Duodenal mucosa (tissue), 2 donors: ENCODE measurements around the gene HSPA14.

Experiments used
- H3K27ac ChIP-seq: one replicate; pipeline ENCODE4 v1.7.0; 2013; ENCODE audit warnings: low read depth, low read length
- H3K27me3 ChIP-seq, 2 donors: one replicate each; pipeline ENCODE4 v1.7.0; 2013; ENCODE audit warnings: low read length in 2 of 2, control low read depth in 1 of 2; ENCODE audit not compliant: insufficient read depth in 2 of 2, control insufficient read depth in 1 of 2
- H3K36me3 ChIP-seq, 2 donors: one replicate each; pipeline ENCODE4 v1.7.0; 2013; ENCODE audit warnings: low read length in 2 of 2, control low read depth in 1 of 2; ENCODE audit not compliant: insufficient read depth in 2 of 2, control insufficient read depth in 1 of 2
- H3K4me1 ChIP-seq, 2 donors: one replicate each; pipeline ENCODE4 v1.7.0; 2013; ENCODE audit warnings: low read length in 2 of 2, control low read depth in 1 of 2; ENCODE audit not compliant: insufficient read depth in 2 of 2, control insufficient read depth in 1 of 2
- H3K4me3 ChIP-seq, 2 donors: one replicate each; pipeline ENCODE4 v1.7.0; 2013; ENCODE audit warnings: low read length in 2 of 2, low read depth in 1 of 2
- H3K9ac ChIP-seq, 2 donors: one replicate each; pipeline ENCODE4 v1.7.0; 2013; ENCODE audit warnings: low read length in 2 of 2, low read depth in 1 of 2
- H3K9me3 ChIP-seq, 2 donors: one replicate each; pipeline ENCODE4 v1.7.0; 2013; ENCODE audit warnings: low read length in 2 of 2, control low read depth in 1 of 2; ENCODE audit not compliant: control insufficient read depth in 1 of 2

The HSPA14 gene, protein sequence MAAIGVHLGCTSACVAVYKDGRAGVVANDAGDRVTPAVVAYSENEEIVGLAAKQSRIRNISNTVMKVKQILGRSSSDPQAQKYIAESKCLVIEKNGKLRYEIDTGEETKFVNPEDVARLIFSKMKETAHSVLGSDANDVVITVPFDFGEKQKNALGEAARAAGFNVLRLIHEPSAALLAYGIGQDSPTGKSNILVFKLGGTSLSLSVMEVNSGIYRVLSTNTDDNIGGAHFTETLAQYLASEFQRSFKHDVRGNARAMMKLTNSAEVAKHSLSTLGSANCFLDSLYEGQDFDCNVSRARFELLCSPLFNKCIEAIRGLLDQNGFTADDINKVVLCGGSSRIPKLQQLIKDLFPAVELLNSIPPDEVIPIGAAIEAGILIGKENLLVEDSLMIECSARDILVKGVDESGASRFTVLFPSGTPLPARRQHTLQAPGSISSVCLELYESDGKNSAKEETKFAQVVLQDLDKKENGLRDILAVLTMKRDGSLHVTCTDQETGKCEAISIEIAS

DNA sequence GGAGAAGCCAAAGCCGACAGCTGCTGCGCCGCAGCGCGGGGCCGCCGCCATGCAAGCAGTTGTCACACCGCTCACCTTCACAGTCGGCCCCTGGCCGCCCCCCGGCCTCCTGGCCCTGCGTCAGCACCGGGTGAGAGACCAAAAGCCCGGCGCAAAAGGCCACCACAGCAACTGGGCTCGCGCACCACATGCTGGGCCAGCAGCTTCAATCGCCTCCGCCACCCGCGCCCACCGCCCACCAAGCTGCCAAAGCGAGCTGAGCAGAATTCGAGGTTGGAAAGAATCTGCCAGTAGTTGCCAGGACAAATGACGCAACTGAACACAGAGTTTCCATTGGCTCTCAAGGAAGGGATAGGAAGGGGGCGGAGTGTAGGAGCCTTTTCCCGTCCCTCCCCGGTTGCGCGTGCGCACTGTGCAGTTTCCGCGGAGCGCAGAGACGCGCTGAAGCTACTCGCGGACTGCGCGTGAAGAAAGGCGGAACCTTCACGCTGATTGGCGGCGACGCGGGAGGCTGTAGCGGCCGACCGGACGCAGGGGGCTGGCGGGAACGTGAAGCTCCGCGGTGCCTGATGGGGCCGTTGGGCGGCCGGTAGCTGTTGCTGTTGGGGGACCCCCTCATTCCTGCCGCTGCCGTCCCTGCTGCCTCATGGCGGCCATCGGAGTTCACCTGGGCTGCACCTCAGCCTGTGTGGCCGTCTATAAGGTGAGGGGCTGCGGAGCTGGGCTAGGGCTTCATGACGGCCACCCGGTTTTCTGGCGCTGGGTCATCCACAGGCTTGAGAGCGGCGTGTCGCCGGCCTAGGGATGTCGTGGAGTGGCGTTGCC lies at the start of gene HSPA14, which contains the start of the genes CDNF and MSANTD7:
Gene HSPA14, plus strand, starts transcription at position 550 of the 825 bp plus-strand sequence. Its CDS starts 97 bp downstream, at position 647.
Gene CDNF, minus strand, starts transcription at position 281 of the 825 bp plus-strand sequence. Its CDS starts 91 bp downstream, at position 190.
Gene MSANTD7, plus strand, starts transcription at position 550 of the 825 bp plus-strand sequence. CDS start 3,979 bp downstream, outside the sequence.
- Histone ChIP-seq H3K9me3 (no peaks in the 10 kb centered on the region), H3K36me3 (peaks cover 15 to 25% of the 10 kb centered on the region in 2 donors), H3K4me1 (peaks cover 9 to 13% of the 10 kb centered on the region in 2 donors), H3K4me3 (peak within 1 kb of the TSS; percentile 89 to 96), H3K27ac (peak within 1 kb of the TSS; percentile 85), H3K9ac (peak within 1 kb of the TSS; percentile 89 to 97), H3K27me3 (no peaks in the 10 kb centered on the region)

GRCh38 chr10:14798636-14799035 lies 39.5 kb upstream of the HSPA14 start:
- no peaks in the 10 kb centered on the region for H3K36me3 ChIP-seq
- no peak overlapping the region for H3K9ac ChIP-seq
- no peak overlapping the region for H3K27ac ChIP-seq
- no peak overlapping the region for H3K4me3 ChIP-seq
- no peaks in the 10 kb centered on the region for H3K9me3 ChIP-seq
- no peaks in the 10 kb centered on the region for H3K27me3 ChIP-seq
- H3K4me1 ChIP-seq: no peaks in the 10 kb centered on the region

DNA sequence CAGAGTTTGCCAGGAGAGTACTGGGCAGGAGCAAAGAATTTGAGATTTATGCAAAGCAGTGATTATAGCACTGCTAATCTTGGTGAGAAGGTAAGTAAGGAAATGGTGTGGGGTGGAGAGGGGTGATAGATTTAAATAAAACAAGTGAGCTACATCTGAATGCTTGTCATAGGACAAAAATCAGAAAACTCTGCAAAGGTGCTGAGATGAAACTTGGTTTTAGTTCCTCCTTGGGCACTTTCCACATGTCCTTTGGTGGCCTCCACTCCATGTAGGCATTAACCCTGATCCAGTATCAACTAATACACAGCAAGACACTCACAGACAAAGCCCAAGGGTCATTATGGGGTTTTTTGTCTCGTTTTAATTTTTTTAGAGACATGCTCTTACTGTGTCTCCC lies 37.7 kb upstream of the HSPA14 start:
- Histone ChIP-seq H3K9me3 (no peaks in the 10 kb centered on the region), H3K4me1 (no peaks in the 10 kb centered on the region), H3K36me3 (no peaks in the 10 kb centered on the region), H3K27me3 (no peaks in the 10 kb centered on the region), H3K4me3 (no peak overlapping the region), H3K9ac (no peak overlapping the region), H3K27ac (no peak overlapping the region)

DNA sequence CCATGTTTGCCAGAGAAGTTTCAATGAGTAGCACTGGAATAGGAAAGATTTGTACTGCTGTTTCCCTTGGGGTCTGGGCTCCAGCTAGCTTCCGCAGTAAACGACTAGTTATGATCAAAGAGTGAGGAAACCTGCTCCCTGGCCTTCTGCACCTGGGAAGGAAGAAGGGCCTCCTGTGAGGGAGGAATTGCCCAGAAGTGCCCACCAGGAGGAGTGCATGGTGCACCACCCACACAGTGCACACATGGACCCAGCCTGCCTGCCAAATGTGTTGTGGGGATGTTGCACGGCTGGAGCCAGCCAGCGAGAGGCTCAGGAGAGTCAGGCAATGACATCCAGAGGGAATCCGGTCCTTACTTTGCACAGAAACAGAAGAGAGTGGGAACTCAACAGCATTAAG lies 36.4 kb upstream of the HSPA14 start:
- Histone ChIP-seq H3K4me1 (no peaks in the 10 kb centered on the region), H3K27ac (no peak overlapping the region), H3K36me3 (no peaks in the 10 kb centered on the region), H3K9ac (no peak overlapping the region), H3K27me3 (no peaks in the 10 kb centered on the region), H3K4me3 (no peak overlapping the region), H3K9me3 (no peaks in the 10 kb centered on the region)

DNA sequence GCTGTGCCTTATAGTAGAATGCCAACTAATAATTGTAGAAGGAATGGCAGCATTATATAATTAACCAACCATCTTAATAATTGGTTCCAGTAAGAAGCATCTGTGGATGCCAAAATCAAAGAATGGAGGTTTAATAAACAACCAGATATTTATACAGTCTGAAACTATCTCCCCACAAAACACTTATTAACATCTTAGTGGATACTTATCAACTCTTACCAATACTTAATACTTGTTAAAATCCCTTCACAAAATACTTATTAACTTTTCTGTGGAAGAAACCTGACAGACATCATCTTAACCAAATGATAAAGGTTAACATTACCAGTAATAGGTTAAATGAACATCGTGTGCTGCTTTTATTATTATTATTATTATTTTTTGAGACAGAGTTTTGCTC lies 34.3 kb upstream of the HSPA14 start:
- Histone ChIP-seq H3K36me3 (no peaks in the 10 kb centered on the region), H3K4me1 (no peaks in the 10 kb centered on the region), H3K27ac (no peak overlapping the region), H3K27me3 (no peaks in the 10 kb centered on the region), H3K9me3 (no peaks in the 10 kb centered on the region), H3K4me3 (no peak overlapping the region), H3K9ac (no peak overlapping the region)

DNA sequence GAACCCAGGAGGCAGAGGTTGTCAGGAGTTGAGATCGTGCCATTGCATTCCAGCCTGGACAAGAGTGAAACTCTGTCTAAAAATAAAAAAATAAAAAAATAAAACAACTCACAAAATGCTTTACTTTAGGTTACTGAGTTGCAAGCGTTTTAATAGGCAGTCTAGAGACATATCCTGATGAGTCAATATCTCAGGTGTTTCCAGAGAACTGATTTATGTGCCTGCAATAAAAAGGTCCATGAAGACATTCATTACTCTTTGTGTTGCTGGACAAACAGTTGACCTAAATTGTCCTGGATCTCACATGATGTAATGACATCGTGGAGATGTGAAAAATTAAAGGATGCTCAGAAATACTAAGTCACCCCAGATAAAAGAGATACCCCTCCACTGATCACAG lies 31.8 kb upstream of the HSPA14 start:
- no peaks in the 10 kb centered on the region for H3K27me3 ChIP-seq
- no peaks in the 10 kb centered on the region for H3K9me3 ChIP-seq
- no peak overlapping the region for H3K9ac ChIP-seq
- H3K4me1 ChIP-seq: no peaks in the 10 kb centered on the region
- H3K36me3 ChIP-seq: no peaks in the 10 kb centered on the region
- H3K27ac ChIP-seq: no peak overlapping the region
- H3K4me3 ChIP-seq: no peak overlapping the region

DNA sequence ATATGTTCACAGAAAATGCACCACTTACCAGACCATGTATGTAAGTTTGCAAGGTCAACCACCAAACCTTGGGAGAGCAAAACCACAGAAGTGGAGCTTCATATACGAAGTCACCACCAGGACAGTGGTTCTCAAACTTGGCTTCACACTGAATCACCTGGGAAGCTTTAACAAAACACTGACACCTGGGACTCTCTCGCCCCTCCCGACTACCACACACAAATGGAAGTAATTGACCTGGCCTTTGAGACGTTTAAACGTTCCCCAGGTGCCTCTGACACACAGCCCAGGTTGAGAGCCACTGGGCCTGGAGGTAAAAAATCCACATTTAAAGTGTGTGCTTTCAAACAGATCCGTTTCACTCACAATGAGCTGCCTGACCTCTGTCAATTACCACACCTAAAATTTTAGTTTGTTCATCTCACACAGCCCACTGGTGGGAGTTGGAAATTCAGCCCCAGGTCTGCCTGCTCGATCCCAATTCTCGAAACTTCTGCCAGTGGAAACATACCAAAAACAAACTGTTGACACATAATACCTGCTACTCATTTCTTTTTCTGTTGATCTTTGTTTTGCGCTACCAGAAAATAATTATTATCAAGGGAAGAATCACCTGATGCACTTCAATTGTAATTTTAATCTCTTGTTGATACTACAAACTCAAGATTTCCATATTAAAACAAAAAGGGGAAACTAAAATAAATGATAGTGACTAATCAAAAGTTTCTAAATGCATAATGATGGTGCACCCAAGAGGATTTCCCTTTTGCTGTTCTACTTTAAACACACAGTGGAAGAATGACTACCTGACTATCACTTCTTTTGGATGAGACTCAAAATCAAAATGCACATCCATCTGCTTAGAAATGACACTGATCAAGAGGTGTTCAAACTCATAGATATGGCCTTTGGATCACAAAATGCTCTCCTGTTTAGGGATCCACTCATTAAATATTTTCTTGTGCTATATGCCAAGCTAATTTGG lies 26.8 kb upstream of the HSPA14 start:
- no peak overlapping the region for H3K4me3 ChIP-seq
- H3K27me3 ChIP-seq: no peaks in the 10 kb centered on the region
- H3K9me3 ChIP-seq: no peaks in the 10 kb centered on the region
- H3K9ac ChIP-seq: no peak overlapping the region
- H3K36me3 ChIP-seq: no peaks in the 10 kb centered on the region
- H3K4me1 ChIP-seq: no peaks in the 10 kb centered on the region
- no peak overlapping the region for H3K27ac ChIP-seq

GRCh38 chr10:14812271-14812670 lies 25.8 kb upstream of the HSPA14 start:
- Histone ChIP-seq H3K27ac (no peak overlapping the region), H3K36me3 (no peaks in the 10 kb centered on the region), H3K9me3 (no peaks in the 10 kb centered on the region), H3K4me1 (no peaks in the 10 kb centered on the region), H3K9ac (no peak overlapping the region), H3K4me3 (no peak overlapping the region), H3K27me3 (no peaks in the 10 kb centered on the region)

GRCh38 chr10:14815681-14816080 lies 22.4 kb upstream of the HSPA14 start:
- no peak overlapping the region for H3K4me3 ChIP-seq
- H3K27me3 ChIP-seq: no peaks in the 10 kb centered on the region
- H3K9me3 ChIP-seq: no peaks in the 10 kb centered on the region
- no peak overlapping the region for H3K9ac ChIP-seq
- H3K27ac ChIP-seq: no peak overlapping the region
- no peaks in the 10 kb centered on the region for H3K4me1 ChIP-seq
- H3K36me3 ChIP-seq: no peaks in the 10 kb centered on the region
